ENCODE data around the gene CD59.

CD59 gene

GRCh38 chr11:33736148-33736812 lies at the start of gene CD59:
Gene CD59, minus strand, starts transcription at chr11:33736423. Its CDS starts 13,978 bp downstream, at chr11:33722445.
- DNase-seq (ENCODE audit: low read depth, low spot score): peak; percentile 72

GRCh38 chr11:33785609-33786008 lies 49.4 kb upstream of the CD59 start:
- DNase-seq (ENCODE audit: low read depth, low spot score): no peak

- no peak for DNase-seq (ENCODE audit: low read depth, low spot score)
Observed at GRCh38 chr11:33779849-33780528, 43.8 kb upstream of the CD59 start.

DNA sequence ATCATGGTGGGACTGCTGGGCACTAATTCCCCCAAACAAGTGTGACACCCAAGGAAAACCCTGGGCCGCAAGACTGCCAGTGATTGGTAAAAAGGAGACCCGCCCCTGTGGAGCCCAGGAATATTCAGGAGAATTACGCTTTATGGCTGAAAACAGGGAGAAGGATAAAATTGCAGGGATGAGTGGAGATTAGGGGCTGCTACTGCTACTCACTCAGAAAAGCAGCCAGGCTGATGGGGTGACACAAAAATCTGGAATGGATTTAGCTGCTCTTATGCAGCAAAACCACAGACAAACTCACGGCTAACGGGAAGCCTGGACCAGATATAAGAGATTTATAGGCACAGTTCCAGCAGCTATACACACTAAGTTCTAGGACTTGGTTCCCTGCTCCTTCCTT lies 42.5 kb upstream of the CD59 start:
- no peak for DNase-seq (ENCODE audit: low read depth, low spot score)

DNA sequence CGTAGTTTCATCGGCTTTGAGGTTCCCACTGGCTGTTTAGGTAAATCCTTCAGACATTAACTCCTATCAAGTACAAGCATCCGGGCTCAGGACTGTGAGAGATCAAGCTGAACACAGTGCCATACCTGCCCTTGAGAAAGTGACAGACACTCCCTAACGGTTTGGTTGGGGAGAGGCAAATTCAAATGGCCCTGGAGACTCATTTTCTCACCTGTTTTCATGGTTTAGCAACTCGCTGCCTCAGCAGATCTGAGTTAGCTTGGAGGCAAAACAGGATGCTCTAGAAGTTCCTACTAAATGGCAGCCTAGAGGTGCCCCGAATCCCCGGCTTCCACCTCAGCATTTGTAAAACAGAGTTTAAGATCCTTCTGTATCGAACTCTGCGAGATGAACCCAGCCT lies 41.7 kb upstream of the CD59 start:
- DNase-seq (ENCODE audit: low read depth, low spot score): no peak

GRCh38 chr11:33775832-33776470 lies 39.7 kb upstream of the CD59 start:
- no peak for DNase-seq (ENCODE audit: low read depth, low spot score)

DNA sequence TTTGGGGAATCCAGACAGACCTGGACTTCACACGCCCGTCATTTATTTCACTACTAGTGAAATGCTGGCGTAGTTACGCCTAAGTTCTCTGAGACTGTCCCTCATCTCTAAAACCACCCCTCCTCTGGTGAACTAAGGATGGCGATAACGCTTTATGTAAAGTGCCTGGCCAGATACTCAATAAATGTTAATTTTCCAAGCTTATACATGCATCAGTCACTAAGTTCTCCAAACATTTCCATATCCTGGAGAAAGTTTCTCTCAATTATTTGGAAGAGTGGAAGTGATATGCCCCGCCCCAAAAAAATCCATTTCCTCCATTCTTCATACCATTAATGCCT lies 39.2 kb upstream of the CD59 start:
- no peak for DNase-seq (ENCODE audit: low read depth, low spot score)

DNA sequence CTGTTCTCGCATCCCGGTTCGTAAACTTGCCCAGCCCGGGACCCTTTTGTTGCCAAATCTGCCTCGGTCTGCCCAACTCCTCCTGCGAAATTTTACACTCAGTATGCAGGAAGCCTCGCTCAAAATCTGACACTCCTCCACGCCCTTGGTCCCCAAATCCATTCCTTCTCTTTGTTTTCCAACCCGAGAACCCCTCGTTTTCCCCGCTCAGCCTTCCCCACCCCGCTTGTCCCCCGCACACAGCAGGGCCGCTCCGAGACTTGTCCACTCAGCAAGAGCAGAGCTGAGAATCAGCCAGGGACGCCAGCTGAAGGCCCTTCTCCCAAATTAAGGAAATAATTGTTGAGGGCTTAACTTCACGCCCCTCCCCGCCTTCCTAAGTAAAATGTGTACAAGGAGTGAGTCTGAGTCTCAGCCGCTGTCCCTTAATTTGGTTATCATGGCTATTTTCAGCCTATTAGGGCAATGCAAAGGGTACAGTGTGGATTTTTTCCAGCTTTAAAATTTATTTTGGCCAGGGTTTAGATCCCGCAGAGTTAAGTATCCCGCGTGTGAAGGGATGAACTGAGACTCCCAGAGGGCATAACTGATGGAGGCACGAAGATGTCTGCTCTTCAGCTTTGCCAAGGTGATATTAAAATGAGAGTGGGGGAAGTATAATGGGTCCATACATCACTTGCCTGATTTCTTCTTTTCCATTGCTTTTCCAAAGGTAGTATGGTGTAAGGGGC lies 38.7 kb upstream of the CD59 start:
- no peak for DNase-seq (ENCODE audit: low read depth, low spot score)

DNA sequence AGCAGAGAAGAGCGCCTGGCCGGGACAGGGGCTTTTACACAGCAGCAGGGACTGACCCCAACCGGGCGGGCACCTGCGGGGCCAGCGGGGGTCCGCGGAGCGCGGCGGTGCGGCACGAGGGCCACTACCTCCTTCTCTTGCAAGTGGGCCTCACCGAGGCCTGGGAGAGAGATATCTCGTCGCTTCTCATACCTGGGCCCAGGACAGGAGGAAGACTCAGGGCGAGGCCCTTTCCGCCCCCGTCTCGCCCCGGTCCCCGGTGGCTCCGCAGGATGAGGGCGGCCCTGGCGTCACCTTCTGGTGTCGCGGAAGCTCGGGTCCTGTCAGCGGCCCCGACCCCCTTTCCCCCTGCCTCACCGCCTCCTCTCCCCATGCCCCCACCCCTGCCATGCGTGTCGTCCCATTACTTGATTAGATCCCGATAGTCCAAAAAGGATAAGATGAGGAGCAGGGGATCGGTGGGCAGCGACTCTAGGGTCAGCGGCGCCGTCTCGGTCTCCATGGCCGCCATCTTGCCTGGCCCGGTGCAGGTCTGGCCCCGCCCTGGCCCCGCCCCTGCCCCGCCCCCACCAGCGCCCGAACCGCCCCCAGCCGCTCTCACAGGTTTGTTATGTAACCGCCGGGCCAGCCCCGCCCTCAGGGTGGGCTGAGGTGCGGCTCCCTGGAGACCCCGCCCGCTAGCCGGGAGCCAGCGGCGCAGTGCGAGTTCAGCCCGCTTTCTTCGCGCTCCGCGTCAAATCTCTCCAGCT lies 37.9 kb upstream of the CD59 start, which contains the start of gene FBXO3:
FBXO3 (minus strand) TSS at position 534 of the 749 bp plus-strand sequence; CDS start at position 511, 23 bp downstream.
- no peak for DNase-seq (ENCODE audit: low read depth, low spot score)

DNA sequence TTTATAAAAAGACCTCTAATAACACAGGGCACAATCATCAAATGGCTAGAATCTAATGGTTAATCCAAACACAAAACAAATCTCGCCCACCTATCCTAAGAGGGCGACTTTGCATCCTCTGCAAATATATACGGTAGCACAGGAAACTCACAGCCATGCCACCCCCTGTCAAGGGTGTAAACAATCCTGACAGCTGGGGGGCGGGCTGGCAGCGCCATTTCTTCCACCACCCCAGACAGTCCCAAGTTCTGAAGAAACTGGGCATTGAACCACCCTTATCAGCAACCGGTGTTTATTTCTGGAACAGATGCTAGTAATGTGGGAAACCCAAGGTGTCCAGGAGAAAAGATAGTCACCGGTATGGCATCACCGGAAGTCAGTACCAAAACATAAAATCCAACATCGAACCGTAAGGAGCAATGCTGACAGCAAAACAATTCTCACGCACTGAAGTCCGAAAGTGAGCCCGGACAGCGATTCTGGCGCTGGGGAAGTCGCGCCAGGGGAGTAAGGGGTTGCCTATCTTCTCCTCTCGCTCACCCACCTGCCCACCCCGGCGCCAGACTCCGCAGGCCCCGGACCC lies 37.3 kb upstream of the CD59 start:
- no peak for DNase-seq (ENCODE audit: low read depth, low spot score)

DNA sequence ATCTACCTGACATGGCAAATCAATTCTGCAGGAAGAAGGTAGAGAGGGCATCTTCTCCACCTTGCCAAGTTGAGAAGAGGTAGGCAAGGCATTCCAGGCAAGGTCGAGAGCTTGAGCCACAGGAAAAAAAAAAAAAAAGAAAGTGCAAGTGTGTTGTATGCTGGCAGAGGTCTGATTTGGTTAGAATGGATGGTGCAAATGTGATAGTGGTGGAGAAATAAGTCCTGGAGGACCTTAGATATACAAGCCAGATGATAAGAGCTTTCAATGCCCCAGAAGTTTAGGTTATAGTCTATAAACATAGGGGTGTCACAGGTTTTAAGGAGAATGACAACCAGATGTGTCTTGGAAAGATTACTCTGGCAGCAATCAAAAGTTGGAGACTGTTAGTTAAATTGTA lies 36.6 kb upstream of the CD59 start:
- no peak for DNase-seq (ENCODE audit: low read depth, low spot score)

GRCh38 chr11:33772300-33772699 lies 36.1 kb upstream of the CD59 start:
- no peak for DNase-seq (ENCODE audit: low read depth, low spot score)

GRCh38 chr11:33770236-33770635 lies 34.0 kb upstream of the CD59 start:
- no peak for DNase-seq (ENCODE audit: low read depth, low spot score)

GRCh38 chr11:33769542-33769941 lies 33.3 kb upstream of the CD59 start:
- DNase-seq (ENCODE audit: low read depth, low spot score): no peak

- no peak for DNase-seq (ENCODE audit: low read depth, low spot score)
Observed at GRCh38 chr11:33767624-33768023, 31.4 kb upstream of the CD59 start.

GRCh38 chr11:33766085-33766484 lies 29.9 kb upstream of the CD59 start:
- no peak for DNase-seq (ENCODE audit: low read depth, low spot score)

GRCh38 chr11:33761471-33761870 lies 25.2 kb upstream of the CD59 start:
- no peak for DNase-seq (ENCODE audit: low read depth, low spot score)

GRCh38 chr11:33753304-33753967 lies 17.2 kb upstream of the CD59 start:
- no peak for DNase-seq (ENCODE audit: low read depth, low spot score)

DNA sequence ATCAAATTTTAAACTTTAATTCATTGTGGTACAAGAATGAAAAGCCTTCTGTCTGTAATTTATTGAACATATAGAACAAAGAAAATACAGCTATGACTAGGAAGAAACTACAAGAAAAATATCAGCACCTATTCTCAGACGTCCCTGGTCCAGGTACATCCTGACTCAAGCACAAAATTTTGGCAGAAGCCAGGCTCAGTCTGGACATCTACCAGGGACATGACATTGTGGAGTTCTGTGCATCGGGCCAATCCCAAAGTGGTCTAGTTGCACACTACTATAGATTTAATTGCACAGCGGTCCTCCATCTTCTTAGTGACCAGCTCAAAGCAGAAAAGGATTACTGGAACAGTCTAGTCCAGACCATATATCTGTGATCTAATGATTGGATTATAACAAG lies 15.7 kb upstream of the CD59 start:
- no peak for DNase-seq (ENCODE audit: low read depth, low spot score)

DNA sequence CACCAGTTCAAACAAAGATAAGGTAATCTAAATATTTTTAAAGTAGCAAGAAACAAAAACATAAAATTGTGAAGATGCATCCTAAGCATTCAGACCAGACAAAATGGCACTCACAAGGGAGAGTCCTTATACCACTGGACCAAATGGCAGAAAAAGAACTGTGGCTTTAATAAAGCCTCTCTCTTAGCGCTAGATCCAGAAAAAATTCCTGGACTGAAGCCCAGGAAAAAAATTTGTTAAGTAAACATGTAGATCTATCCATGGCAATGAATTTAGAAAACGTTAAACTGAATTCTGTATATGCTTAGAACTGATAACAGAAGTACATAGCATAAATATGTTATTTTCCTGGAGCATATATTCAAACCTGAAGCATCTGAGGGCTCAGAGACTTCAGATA lies 11.8 kb upstream of the CD59 start:
- DNase-seq (ENCODE audit: low read depth, low spot score): no peak

DNA sequence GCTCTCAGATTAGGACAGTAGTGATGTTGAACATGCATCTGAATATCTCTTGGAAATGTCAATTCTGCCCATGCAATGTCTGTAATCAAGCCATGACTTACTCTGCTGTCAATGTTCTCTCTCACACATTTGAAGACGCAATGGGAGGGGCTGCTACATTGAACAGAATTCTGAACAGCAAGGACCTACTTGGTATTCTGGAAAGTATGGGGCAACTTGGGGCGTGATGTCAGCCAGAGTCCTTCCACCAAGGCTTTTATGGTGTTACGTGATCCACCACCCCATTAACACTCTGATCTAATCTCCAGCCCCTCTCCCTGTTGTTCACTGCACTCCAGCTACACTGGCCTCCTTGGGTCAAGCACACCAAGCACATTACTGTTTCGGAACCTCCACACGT lies 7.1 kb upstream of the CD59 start:
- DNase-seq (ENCODE audit: low read depth, low spot score): no peak
